Measurements from ENCODE around the gene SLC10A7.

SLC10A7 gene

GRCh38 chr4:146521541-146522097 is at the start of gene SLC10A7:
Gene SLC10A7, minus strand, starts transcription at chr4:146521940. Its CDS starts 223 bp downstream, at chr4:146521717.
- peak; percentile 89 for DNase-seq (ENCODE audit: low read depth, low spot score)

- DNase-seq (ENCODE audit: low read depth, low spot score), result peak; percentile 58
These were observed 45.7 kb upstream of the SLC10A7 start for GRCh38 chr4:146567396-146567795.

- DNase-seq (ENCODE audit: low read depth, low spot score), result no peak
These were observed 42.8 kb upstream of the SLC10A7 start for GRCh38 chr4:146564492-146564891.

- no peak for DNase-seq (ENCODE audit: low read depth, low spot score)
These were observed 28.4 kb upstream of the SLC10A7 start for GRCh38 chr4:146550161-146550560.

- no peak for DNase-seq (ENCODE audit: low read depth, low spot score)
These were observed 26.7 kb upstream of the SLC10A7 start for GRCh38 chr4:146548443-146548842.

GRCh38 chr4:146545102-146545501 is 23.4 kb upstream of the SLC10A7 start:
- DNase-seq (ENCODE audit: low read depth, low spot score), result peak; percentile 49

- DNase-seq (ENCODE audit: low read depth, low spot score), result no peak
These were observed 12.4 kb upstream of the SLC10A7 start for GRCh38 chr4:146534178-146534577.

GRCh38 chr4:146525754-146526153 is 4.0 kb upstream of the SLC10A7 start:
- DNase-seq (ENCODE audit: low read depth, low spot score), result no peak

GRCh38 chr4:146524663-146525062 is 2.9 kb upstream of the SLC10A7 start:
- DNase-seq (ENCODE audit: low read depth, low spot score), result no peak

- no peak for DNase-seq (ENCODE audit: low read depth, low spot score)
These were observed 1.1 kb upstream of the SLC10A7 start for GRCh38 chr4:146522869-146523205.

- DNase-seq (ENCODE audit: low read depth, low spot score), result peak; percentile 85
These were observed 543 bp upstream of the SLC10A7 start for GRCh38 chr4:146522098-146522868.

GRCh38 chr4:146520896-146521540 is 722 bp downstream of the SLC10A7 start:
- peak; percentile 38 for DNase-seq (ENCODE audit: low read depth, low spot score)

- no peak for DNase-seq (ENCODE audit: low read depth, low spot score)
These were observed 6.9 kb downstream of the SLC10A7 start for GRCh38 chr4:146514651-146515357.

GRCh38 chr4:146513548-146513947 is 8.2 kb downstream of the SLC10A7 start:
- DNase-seq (ENCODE audit: low read depth, low spot score), result no peak

GRCh38 chr4:146511381-146511780 is 10.4 kb downstream of the SLC10A7 start:
- DNase-seq (ENCODE audit: low read depth, low spot score), result no peak

- no peak for DNase-seq (ENCODE audit: low read depth, low spot score)
These were observed 10.8 kb downstream of the SLC10A7 start for GRCh38 chr4:146510942-146511341.

GRCh38 chr4:146508229-146508939 is 13.4 kb downstream of the SLC10A7 start:
- no peak for DNase-seq (ENCODE audit: low read depth, low spot score)

- no peak for DNase-seq (ENCODE audit: low read depth, low spot score)
These were observed 14.1 kb downstream of the SLC10A7 start for GRCh38 chr4:146507632-146508031.

- no peak for DNase-seq (ENCODE audit: low read depth, low spot score)
These were observed 15.5 kb downstream of the SLC10A7 start for GRCh38 chr4:146506272-146506671.

- no peak for DNase-seq (ENCODE audit: low read depth, low spot score)
These were observed 21.5 kb downstream of the SLC10A7 start for GRCh38 chr4:146500216-146500615.

- DNase-seq (ENCODE audit: low read depth, low spot score), result no peak
These were observed 23.4 kb downstream of the SLC10A7 start for GRCh38 chr4:146498291-146498690.

GRCh38 chr4:146495269-146495668 is 26.5 kb downstream of the SLC10A7 start:
- no peak for DNase-seq (ENCODE audit: low read depth, low spot score)
